Kidney epithelial cell (primary cell): ENCODE measurements around the gene SPRYD7. TPM values are rescaled to one million over a fixed set of nuclear protein-coding genes. Genes with fewer than 3 reads are reported as not detected.
A peak's percentile ranks its signal among the peaks of the same experiment; 100 is the strongest.

Experiments
- DNase-seq: peaks from one replicate; pipeline ENCODE4 v3.0.0-alpha.2; 2010; ENCODE audit warnings: low read depth
- H3K27me3 ChIP-seq: 2 replicates; pipeline ENCODE4 v1.6.0; 2011; ENCODE audit warnings: low read length; ENCODE audit not compliant: control insufficient read depth, insufficient read depth
- H3K36me3 ChIP-seq: 2 replicates; pipeline ENCODE4 v1.5.1; 2011; ENCODE audit warnings: low read length; ENCODE audit not compliant: control insufficient read depth, insufficient read depth
- H3K4me3 ChIP-seq: 2 replicates; pipeline ENCODE4 v1.5.1; 2011; ENCODE audit warnings: low read depth, mild to moderate bottlenecking, control low read depth, low read length
- total RNA-seq: library from RNA; depleted of rRNA; stranded (reverse); fragments of >200 nt; gene quantifications from 2 replicates; pipeline ENCODE4 v1.2.3, GENCODE V29; 2015
- TF ChIP-seq, protein P1 (sequence below): IDR thresholded peaks from 2 replicates; pipeline ENCODE4 v1.5.1; 2011; ENCODE audit warnings: mild to moderate bottlenecking, moderate library complexity, low read length, control low read depth, inconsistent platforms; ENCODE audit not compliant: insufficient read depth, poor library complexity, severe bottlenecking

The SPRYD7 gene, protein sequence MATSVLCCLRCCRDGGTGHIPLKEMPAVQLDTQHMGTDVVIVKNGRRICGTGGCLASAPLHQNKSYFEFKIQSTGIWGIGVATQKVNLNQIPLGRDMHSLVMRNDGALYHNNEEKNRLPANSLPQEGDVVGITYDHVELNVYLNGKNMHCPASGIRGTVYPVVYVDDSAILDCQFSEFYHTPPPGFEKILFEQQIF
- total RNA-seq = 4.4 and 6.0 TPM in 2 replicates

DNA sequence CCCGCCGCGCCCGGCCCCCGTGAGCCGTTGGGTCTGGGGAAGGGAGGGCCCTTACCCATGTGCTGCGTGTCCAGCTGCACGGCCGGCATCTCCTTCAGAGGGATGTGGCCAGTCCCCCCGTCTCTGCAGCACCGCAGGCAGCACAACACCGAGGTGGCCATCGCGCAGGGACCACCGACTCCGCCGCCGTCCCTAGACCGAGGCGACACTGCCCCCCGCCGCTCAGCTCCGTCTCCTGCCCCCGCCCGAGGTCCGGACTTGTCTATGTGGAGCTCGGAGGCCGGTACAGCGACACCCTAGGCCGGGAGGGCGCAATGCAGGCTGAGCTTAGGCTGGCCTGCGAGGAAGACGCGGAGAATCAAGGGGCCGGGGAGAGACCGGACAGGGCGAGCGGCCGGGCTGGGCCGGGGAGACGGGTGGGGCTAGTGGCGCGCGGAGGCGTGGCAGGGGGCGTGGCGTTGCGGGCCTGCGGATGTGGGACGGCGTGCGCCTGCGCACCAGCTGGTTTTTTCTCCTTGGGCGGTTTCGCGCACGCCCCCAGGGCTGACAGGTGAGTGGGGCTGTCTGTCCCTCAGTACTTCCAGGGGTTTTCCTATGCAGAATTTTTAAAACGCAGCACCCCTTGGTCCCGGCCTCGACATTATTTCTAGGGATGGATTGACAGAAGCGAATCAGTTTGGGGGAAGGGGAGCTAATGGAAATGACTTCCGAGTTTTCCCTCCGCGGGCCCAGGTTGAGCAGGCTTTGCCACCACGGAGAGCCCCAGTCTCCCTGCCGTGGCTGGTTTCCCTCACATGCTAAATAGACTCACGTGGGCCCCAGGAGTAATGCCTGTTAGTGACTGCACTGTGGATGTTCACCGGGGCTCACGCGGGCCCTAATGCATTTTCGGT is at the start of gene SPRYD7:
SPRYD7 (minus strand) TSS at position 266 of the 893 bp plus-strand sequence; CDS start at position 161, 105 bp downstream.
- peak within 1 kb of the TSS; percentile 60 for H3K4me3 ChIP-seq
- no peaks in the 10 kb centered on the region for H3K27me3 ChIP-seq
- TF ChIP-seq, protein P1, sequence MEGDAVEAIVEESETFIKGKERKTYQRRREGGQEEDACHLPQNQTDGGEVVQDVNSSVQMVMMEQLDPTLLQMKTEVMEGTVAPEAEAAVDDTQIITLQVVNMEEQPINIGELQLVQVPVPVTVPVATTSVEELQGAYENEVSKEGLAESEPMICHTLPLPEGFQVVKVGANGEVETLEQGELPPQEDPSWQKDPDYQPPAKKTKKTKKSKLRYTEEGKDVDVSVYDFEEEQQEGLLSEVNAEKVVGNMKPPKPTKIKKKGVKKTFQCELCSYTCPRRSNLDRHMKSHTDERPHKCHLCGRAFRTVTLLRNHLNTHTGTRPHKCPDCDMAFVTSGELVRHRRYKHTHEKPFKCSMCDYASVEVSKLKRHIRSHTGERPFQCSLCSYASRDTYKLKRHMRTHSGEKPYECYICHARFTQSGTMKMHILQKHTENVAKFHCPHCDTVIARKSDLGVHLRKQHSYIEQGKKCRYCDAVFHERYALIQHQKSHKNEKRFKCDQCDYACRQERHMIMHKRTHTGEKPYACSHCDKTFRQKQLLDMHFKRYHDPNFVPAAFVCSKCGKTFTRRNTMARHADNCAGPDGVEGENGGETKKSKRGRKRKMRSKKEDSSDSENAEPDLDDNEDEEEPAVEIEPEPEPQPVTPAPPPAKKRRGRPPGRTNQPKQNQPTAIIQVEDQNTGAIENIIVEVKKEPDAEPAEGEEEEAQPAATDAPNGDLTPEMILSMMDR = peak; percentile 92
- H3K36me3 ChIP-seq = no peaks in the 10 kb centered on the region
- DNase-seq = peak; percentile 87

DNA sequence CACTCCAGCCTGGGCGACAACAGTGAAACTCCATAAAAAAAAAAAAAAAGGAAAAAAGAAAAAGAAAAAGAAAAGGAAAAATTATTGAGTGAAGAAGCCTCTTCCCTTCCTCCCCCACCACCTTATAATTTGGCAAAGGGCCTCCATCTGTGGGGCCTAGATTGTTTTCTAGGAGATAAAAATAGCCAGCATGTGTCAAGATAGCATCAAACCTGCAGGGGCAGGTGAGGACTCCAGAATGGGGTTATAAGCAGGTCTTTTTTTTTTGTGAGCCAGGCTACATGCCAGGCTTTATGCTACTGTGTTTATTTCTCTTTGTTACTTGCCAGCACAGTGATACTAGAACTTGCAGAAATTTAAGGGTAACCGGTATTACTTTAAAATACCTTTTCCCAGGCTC is 49.0 kb upstream of the SPRYD7 start:
- TF ChIP-seq, protein P1 = no peak
- Histone ChIP-seq H3K27me3 (no peaks in the 10 kb centered on the region), H3K4me3 (no peak overlapping the region), H3K36me3 (no peaks in the 10 kb centered on the region)
- no peak for DNase-seq

DNA sequence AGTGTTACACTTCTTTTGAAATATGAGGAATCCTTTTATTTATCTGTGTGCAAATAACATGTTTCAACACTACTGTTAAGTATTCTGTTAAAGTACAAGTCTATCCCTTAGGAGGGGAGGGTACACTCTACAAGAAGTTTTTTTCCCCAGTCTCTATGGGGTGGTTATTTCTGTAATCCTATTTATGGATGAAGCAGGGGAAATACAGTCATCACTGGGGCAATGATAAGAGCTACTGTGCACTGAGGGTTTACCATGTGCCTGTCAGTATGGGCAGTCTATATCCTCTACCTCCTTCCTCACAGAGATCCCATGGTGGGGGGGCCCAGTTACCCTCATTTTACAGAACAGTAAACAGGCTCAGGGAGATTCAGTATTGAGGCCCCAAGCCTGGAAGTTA is 44.1 kb upstream of the SPRYD7 start:
- TF ChIP-seq, protein P1 = no peak
- Histone ChIP-seq H3K4me3 (no peak overlapping the region), H3K27me3 (no peaks in the 10 kb centered on the region), H3K36me3 (no peaks in the 10 kb centered on the region)
- DNase-seq = no peak

DNA sequence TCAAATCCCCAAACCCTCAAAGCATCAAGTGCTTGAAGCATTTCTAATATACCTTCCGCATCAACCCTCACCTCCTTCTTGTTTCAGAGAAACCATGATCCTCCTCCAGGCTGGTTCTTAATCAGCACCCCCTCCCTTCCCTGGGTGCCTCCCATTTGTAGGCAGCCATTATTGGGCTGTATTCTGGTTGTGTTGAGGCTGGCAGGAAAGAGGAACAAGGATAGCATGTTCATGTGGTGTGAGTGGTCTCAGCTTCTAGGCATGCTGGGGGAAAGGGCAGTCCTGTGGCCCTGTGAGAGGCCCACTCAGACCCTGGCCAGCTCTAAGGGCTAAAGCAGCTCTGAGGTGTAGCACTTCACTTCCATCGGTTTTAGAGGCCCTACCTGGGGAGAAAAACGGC is 41.9 kb upstream of the SPRYD7 start:
- TF ChIP-seq, protein P1 = no peak
- H3K27me3 ChIP-seq = no peaks in the 10 kb centered on the region
- no peak for DNase-seq
- H3K4me3 ChIP-seq = no peak overlapping the region
- H3K36me3 ChIP-seq = no peaks in the 10 kb centered on the region

DNA sequence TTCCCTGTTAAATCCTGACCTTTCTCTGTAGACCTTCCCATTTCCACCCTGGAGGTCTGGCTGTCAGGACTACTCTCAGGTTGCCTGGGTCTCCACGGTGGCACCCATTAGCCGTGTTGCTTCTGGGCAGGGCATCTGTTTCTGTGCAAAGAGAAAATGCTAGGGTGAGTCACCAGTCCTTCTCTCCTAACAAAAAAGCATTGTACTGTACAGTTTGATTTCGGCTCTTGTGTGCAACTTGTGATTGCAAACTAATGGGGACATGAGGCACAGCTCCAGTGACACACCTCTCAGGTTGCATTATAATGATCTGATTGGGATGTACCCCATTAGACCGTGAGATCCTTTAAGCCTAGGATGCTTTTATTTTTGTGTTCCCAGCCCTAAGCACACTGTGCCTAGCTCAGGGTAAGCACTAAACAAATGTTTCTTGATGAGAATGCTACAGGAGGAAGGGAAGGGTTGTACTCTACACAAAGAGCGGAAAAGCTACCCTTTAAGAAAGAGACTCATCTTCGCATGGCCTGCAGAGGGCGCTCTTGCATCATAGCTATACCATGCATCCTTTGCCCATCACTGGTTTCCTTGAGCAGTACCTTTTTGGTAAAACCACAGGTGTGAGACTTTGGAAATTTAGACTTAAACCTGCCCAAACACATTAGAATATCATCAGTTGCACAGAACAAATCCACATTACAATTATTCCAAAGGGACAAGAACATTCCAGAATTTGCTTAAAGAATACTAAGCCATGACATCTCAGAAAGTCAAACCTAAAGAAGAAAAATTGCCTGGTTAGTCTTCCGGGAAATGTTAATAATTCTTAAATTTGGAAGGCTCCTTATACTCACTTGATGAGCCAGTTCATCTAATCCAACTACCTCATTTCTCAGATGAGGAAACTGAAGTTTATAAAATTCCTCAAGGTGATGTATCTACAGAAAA is 40.4 kb upstream of the SPRYD7 start:
- TF ChIP-seq, protein P1 = peak; percentile 90
- DNase-seq = peak; percentile 14
- Histone ChIP-seq H3K36me3 (no peaks in the 10 kb centered on the region), H3K27me3 (no peaks in the 10 kb centered on the region), H3K4me3 (no peak overlapping the region)
